Lower leg skin (tissue), 3 donors: ENCODE data around the gene DIS3L2.

ENCODE experiments used
- POLR2A ChIP-seq, 2 donors: fragments of 450-650 bp; IDR thresholded peaks; one replicate each; pipeline ENCODE4 v1.6.1; 2016 to 2017; ENCODE audit warnings: antibody characterized with exemption in 2 of 2, mild to moderate bottlenecking in 1 of 2, moderate library complexity in 1 of 2
- TF ChIP-seq, protein P1 (sequence below), 3 donors: fragments of 450-650 bp; IDR thresholded peaks; one replicate each; pipeline ENCODE4 v1.5.1; 2016; ENCODE audit warnings: antibody characterized with exemption in 3 of 3, mild to moderate bottlenecking in 3 of 3, moderate library complexity in 2 of 3

DNA sequence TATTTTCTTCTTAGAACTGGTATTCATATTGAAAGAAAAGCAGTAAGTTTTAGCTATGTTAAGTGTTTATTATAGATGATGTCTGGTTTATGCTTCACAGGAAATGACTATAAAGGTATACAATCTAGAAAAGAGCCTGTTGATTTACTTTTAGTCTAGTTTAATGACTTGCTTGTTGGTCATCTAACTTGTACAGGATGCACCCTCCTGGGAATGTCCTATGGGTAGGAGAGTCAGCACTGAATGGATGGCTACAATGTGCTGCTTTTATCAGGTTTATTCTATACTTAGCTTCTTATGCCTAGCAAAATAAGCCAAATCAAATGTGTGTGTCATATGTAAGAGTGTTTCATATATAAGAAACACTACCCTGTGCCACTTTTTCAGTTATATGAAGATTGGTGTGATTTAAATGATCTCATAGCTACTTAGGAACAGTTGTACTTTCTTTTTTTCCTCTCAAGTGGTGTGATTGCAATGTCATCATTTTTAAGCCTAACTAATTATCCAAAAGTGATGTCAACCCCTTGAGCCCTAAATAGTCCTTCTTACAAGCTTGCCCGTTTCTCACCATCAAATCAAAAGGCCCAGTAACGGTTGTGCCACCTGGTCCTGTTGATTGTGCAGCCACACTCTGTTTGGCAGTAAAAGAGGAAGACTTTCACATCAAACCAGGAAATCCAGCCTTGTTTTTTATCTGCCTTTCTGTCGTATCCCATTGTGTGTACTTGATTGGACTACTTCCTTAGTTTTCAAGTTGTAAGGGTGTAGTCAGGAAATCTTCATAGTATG lies 176.0 kb downstream of the DIS3L2 start:
- TF ChIP-seq, protein P1, sequence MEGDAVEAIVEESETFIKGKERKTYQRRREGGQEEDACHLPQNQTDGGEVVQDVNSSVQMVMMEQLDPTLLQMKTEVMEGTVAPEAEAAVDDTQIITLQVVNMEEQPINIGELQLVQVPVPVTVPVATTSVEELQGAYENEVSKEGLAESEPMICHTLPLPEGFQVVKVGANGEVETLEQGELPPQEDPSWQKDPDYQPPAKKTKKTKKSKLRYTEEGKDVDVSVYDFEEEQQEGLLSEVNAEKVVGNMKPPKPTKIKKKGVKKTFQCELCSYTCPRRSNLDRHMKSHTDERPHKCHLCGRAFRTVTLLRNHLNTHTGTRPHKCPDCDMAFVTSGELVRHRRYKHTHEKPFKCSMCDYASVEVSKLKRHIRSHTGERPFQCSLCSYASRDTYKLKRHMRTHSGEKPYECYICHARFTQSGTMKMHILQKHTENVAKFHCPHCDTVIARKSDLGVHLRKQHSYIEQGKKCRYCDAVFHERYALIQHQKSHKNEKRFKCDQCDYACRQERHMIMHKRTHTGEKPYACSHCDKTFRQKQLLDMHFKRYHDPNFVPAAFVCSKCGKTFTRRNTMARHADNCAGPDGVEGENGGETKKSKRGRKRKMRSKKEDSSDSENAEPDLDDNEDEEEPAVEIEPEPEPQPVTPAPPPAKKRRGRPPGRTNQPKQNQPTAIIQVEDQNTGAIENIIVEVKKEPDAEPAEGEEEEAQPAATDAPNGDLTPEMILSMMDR (IDR thresholded peaks at IDR 0.05): no peak
- TF ChIP-seq POLR2A (IDR thresholded peaks at IDR 0.05): no peak
